Endothelial cell of umbilical vein (primary cell): ENCODE measurements around the gene RPS14. TPM values are rescaled to one million over a fixed set of nuclear protein-coding genes. Genes with fewer than 3 reads are reported as not detected.

Experiments used
- BruUV-seq: library from RNA; stranded (reverse); fragments of 400-500 nt; replicated peaks from 2 replicates; lab custom pipeline; 2021; lab: Mats Ljungman, UMichigan
- CTCF ChIA-PET: fragments of 300-600, 350-600 bp; sonication (Branson Sonifier 250); formaldehyde crosslinking; loops from one replicate; lab custom pipeline; 2021; ENCODE audit warnings: antibody characterized with exemption, inconsistent platforms; lab: Charles Lee
- POLR2A ChIA-PET: fragments of 300-600, 350-600 bp; sonication (Branson Sonifier 250); formaldehyde crosslinking; loops from one replicate; lab custom pipeline; 2021; ENCODE audit warnings: antibody characterized with exemption, inconsistent platforms; lab: Charles Lee
- DNase-seq: peaks from one replicate; pipeline ENCODE4 v3.0.0-alpha.2; 2011; ENCODE audit warnings: low read depth, low spot score
- FAIRE-seq: peaks from 2 replicates; lab custom pipeline; 2011; peaks lifted over from hg19 to GRCh38; lab: Jason Lieb, UNC
- H2AFZ ChIP-seq: 2 replicates; pipeline ENCODE4 v1.6.0; 2012; ENCODE audit warnings: low read depth, low read length, control low read depth, inconsistent platforms
- H3K27ac ChIP-seq: 2 replicates; pipeline ENCODE4 v1.5.1; 2011; ENCODE audit warnings: low read depth, mild to moderate bottlenecking, control low read depth, low read length, moderate library complexity; ENCODE audit not compliant: insufficient read depth
- H3K27me3 ChIP-seq, 2 experiments: 2 replicates each; pipeline versions ENCODE4 v1.6.0 to v1.6.1; 2011; ENCODE audit warnings: low read length in 2 of 2, mixed read lengths in 1 of 2; ENCODE audit not compliant: control insufficient read depth in 2 of 2, insufficient read depth in 2 of 2
- H3K36me3 ChIP-seq, 2 experiments: 2 replicates in 1 of 2; 3 replicates in 1 of 2; pipeline ENCODE4 v1.5.1; 2011; ENCODE audit warnings: low read length in 2 of 2, mild to moderate bottlenecking in 1 of 2, moderate library complexity in 1 of 2; ENCODE audit not compliant: control insufficient read depth in 2 of 2, insufficient read depth in 2 of 2; ENCODE audit errors: extremely low read depth in 1 of 2
- H3K4me1 ChIP-seq: 3 replicates; pipeline ENCODE4 v1.5.1; 2011; ENCODE audit warnings: mild to moderate bottlenecking, low read length; ENCODE audit not compliant: control insufficient read depth, insufficient read depth; ENCODE audit errors: extremely low read depth
- H3K4me2 ChIP-seq: 2 replicates; pipeline ENCODE4 v1.6.1; 2011; ENCODE audit warnings: low read length, control low read depth, mixed read lengths; ENCODE audit not compliant: insufficient read depth
- H3K4me3 ChIP-seq, 3 experiments: fragments of 200-600 bp in 1 of 3; sonication (generic), shearing (Covaris generic) in 1 of 3; replicated peaks in 1 of 3; 2 replicates each; pipeline ENCODE4 v1.5.1; 2011 to 2016; ENCODE audit warnings: control low read depth in 3 of 3, low read length in 3 of 3, mild to moderate bottlenecking in 2 of 3, inconsistent platforms in 1 of 3, low read depth in 1 of 3, moderate library complexity in 1 of 3; ENCODE audit not compliant: insufficient read depth in 1 of 3
- H3K79me2 ChIP-seq: 2 replicates; pipeline ENCODE4 v1.6.0; 2012; ENCODE audit warnings: low read length, inconsistent platforms; ENCODE audit not compliant: control insufficient read depth, insufficient read depth
- H3K9ac ChIP-seq: replicated peaks from 2 replicates; pipeline ENCODE3; 2011; ENCODE audit warnings: low read length, control low read depth; ENCODE audit not compliant: insufficient read depth; ENCODE audit errors: extremely low read depth
- H3K9me1 ChIP-seq: replicated peaks from 3 replicates; pipeline ENCODE4 v1.6.0; 2011; ENCODE audit warnings: mild to moderate bottlenecking, low read length; ENCODE audit not compliant: control insufficient read depth, insufficient read depth; ENCODE audit errors: extremely low read depth
- H3K9me3 ChIP-seq: replicated peaks from 2 replicates; pipeline ENCODE4 v1.5.1; 2012; ENCODE audit warnings: low read length, inconsistent platforms; ENCODE audit not compliant: control insufficient read depth, insufficient read depth
- H4K20me1 ChIP-seq: replicated peaks from 2 replicates; pipeline ENCODE3; 2011; ENCODE audit warnings: mild to moderate bottlenecking, low read length; ENCODE audit not compliant: control insufficient read depth, insufficient read depth; ENCODE audit errors: extremely low read depth
- FOS ChIP-seq: IDR thresholded peaks from 2 replicates; pipeline ENCODE4 v1.6.1; 2011; ENCODE audit warnings: mild to moderate bottlenecking, low read length, moderate library complexity, borderline replicate concordance; ENCODE audit not compliant: insufficient read depth
- GATA2 ChIP-seq: IDR thresholded peaks from 2 replicates; pipeline ENCODE4 v1.7.0; 2011; ENCODE audit warnings: low read depth, mild to moderate bottlenecking, moderate library complexity, mixed read lengths, low read length; ENCODE audit not compliant: insufficient read length, insufficient read depth
- MYC ChIP-seq: IDR thresholded peaks from one replicate; pipeline ENCODE4 v1.6.1; 2011; ENCODE audit warnings: mild to moderate bottlenecking, low read depth, low read length
- POLR2A ChIP-seq: IDR thresholded peaks from 2 replicates; pipeline ENCODE4 v1.6.1; 2012; ENCODE audit warnings: low read depth, mild to moderate bottlenecking, control low read depth, low read length
- dilution Hi-C: fragments of 300-500 bp; cut with MboI; formaldehyde crosslinking; loops from one replicate; pipeline ENCODE4 v1.15.0; 2019; ENCODE audit warnings: low sequenced_read_pairs; ENCODE audit not compliant: extremely low pct_ligation_motif_present
- intact Hi-C: fragments of 100-400 bp; cut with micrococcal nuclease; formaldehyde crosslinking; loops from one replicate; pipeline ENCODE4 v1.10.0; 2022
- polyA plus RNA-seq, 4 experiments: library from polyadenylated mRNA; depleted of rRNA in 3 of 4; stranded (reverse) in 3 of 4; unstranded in 1 of 4; fragments of >200 nt; gene quantifications; 2 replicates each; pipeline versions ENCODE4 v1.2.1 to v1.2.3, GENCODE V29; 2011 to 2012; ENCODE audit warnings: missing spikeins in 1 of 4
- total RNA-seq: library from RNA; stranded (reverse); gene quantifications from 2 replicates; pipeline ENCODE4 v1.2.3, GENCODE V29; 2021
- TF ChIP-seq, protein P1 (sequence below): IDR thresholded peaks from 2 replicates; pipeline ENCODE4 v1.6.1; 2011; ENCODE audit not compliant: insufficient read depth, insufficient read length

Gene RPS14
- total and polyA plus RNA-seq, 2 donors (not counting 3 experiments of a cell fraction or from before 2014, with no cell fraction given), result 1,852 to 5,521 TPM

DNA sequence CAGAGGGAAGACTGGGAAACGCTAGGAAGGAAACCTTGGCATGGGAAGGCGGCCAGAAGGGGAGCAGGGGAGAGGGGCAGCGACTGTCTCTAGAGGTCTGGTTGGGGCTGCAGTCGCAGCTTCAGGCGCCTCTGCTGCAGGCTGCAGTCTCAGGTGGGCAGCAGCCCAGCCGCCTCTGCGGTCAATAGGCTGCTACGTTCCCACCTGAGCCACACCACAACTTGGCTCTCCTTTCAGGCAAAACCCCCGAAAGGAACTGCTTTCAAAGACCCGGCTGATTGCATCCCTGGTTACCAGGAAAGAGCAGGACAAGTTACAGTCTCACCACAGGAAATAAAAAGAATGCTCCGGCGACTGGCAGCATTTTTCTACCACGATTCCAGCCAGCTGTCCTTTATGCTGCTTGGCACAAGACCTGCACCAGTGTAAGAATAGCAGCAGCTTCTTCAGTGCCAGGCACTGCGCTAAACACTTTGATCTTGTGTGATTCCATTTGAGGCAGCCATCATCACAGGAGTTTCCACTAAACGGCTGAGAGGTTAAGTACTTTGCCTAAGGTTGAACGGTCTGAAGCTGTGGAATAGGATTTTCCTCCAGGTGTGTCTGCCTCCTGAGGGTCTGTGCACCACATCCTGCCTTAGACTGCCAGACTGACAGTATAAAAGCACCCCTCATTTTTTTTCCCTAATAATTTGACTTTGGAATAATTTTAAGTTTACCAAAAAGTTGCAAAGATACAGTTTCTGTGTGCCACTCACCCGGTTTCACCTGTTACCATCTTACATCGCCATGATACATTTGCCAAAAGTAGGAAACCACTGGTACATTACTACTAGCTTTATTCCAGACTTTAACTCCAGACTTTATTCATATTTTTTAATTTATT, 7.5 kb downstream of the RPS14 start:
- Histone ChIP-seq H3K4me1 (peaks cover 12% of the 10 kb centered on the region), H3K4me2 (no peak overlapping the region), H3K9me1 (no peaks in the 10 kb centered on the region), H3K4me3 (no peak overlapping the region), H3K27me3 (no peaks in the 10 kb centered on the region), H3K79me2 (peaks cover 17% of the 10 kb centered on the region), H2AFZ (no peak overlapping the region), H3K36me3 (peaks cover 33 to 35% of the 10 kb centered on the region in 2 experiments), H3K27ac (no peak overlapping the region), H3K9me3 (no peaks in the 10 kb centered on the region), H3K9ac (no peak overlapping the region), H4K20me1 (no peaks in the 10 kb centered on the region)
- no TSS peak for BruUV-seq
- DNase-seq (peak; percentile 50), FAIRE-seq (peak; percentile 72)
- TF ChIP-seq POLR2A (peak; percentile 65), FOS (no peak), GATA2 (no peak), MYC (no peak)
- TF ChIP-seq, protein P1, sequence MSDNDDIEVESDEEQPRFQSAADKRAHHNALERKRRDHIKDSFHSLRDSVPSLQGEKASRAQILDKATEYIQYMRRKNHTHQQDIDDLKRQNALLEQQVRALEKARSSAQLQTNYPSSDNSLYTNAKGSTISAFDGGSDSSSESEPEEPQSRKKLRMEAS, result no peak
- ChIA-PET CTCF (interaction anchor here (1.0 to 1.2 kb wide), 2 partner anchors 17 to 103 kb away, joined by 3 to 5 read pairs; no protein-coding TSS in a partner anchor), POLR2A (no interaction called here)
- intact Hi-C loops, result no loop called here
- dilution Hi-C loops, result no loop called here
